Occipital lobe (tissue), 2 donors: ENCODE data around the gene LRMDA. TPM values are rescaled to one million over a fixed set of nuclear protein-coding genes. Genes with fewer than 3 reads are reported as not detected.

Experiments
- DNase-seq: peaks from one replicate; lab custom pipeline; 2025; lab: John Stamatoyannopoulos, UW
- total RNA-seq: library from RNA; depleted of rRNA; stranded (reverse); fragments of >200 nt; gene quantifications from one replicate; pipeline ENCODE4 v1.2.3, GENCODE V29; 2014

The LRMDA gene
- total RNA-seq, 1 donor from 2014 or later: 0.62 TPM

DNA sequence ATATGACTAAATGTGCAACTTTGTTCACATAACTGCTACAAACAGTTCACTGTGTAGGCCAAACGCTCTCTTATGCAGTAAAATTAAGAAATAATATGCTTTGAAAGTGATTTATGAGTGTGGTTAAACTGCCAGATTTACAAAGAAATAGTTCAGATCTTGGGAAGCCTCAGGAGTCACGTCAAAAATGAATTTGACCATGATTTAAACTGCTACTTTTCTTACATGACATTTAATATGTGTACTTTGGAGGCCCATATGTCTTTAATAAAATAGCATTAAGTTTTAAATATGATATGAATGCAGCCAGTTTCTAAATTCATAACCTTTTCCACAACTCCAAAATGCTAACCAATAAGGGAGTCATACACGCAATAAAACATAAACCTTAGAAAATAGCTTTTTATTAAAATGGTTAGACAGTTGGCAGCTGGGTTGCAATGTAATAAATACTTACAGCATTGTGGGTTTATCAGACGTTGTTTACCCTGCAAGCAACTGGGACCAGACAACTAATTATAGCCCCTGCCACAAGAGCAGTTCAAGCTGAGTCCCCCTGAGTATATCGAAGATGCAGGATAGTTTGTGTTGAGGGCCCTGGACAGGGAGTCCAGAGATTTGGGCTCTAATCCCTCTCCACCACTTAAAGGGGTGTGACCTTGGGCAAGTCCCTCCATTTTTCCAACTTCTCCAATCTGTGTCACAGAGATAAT, 640.4 kb downstream of the LRMDA start:
- DNase-seq: no peak

DNA sequence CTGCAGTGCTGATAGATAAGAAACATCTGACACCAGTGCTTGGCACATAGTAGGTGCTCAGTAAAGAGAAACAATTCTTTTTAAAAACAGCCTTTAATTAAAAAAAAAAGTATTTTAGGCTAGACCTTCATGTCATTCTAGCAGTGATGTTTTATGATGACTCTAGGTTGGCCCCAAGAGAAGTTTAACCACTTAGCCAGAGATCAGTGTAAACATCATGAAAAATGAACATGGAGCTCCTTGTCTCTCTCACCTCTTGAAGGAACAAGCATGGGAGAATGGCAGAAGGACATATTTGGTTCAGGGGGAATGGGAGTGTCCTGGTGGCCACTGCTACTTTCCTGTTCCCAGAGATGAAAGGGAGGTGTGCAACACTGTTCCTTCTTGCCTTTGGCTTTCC, 641.0 kb downstream of the LRMDA start:
- no peak for DNase-seq

DNA sequence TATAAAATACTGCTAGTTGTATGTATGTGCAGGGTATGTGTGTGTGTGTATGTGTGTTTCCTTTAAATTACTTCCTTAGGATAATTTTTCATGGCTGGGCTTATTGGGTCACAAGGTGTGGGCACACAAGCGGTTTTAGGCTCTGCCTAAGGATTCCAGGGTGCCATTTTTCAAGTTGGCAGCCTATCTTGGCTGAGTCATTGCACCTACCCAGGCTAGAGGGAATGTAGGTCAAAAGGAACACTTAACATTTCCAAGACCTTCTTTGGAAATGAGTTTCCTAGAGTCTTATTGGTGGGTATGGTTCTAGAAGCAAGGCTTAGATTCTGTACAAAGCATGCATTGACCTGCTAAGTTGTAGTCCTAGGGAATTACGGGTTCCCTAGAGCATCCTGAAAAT, 642.1 kb downstream of the LRMDA start:
- no peak for DNase-seq

DNA sequence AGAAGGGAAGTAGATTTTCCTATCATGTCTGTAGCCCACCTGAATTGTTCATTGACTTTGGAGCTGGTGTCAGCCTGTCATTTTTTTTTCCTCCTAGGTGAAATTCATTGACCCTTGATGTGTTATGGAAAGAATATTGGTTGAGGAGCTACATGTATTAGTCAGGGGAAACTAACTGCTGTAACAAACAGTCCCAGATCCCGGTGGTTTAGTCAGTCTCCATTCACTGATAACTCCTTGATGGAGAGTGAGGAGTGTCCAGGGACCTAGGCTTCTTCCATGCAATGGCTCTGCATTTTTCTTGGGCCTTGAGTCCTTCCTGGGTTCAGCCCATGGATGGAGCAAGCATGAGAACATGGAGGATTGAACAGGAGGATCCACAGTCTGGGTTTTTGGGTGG, 643.2 kb downstream of the LRMDA start:
- no peak for DNase-seq

DNA sequence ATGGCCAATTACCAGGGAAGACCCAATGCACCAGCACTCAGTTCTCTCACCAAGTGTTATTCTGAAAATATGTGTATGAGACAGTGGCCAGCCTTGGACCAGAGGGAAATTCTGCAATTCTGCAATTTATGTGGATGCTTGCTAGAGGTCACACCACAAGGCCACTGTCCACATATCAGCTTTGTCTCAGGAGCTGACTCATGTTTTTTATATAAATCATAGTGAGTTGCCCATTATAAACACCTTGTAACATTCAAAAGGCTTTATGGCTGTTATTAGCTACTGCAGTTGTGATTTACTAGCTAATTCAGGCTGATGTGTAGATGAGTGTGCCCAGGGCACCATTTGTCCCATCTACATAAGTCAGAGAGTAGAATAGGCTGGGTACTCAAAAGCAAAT, 649.0 kb downstream of the LRMDA start:
- no peak for DNase-seq

DNA sequence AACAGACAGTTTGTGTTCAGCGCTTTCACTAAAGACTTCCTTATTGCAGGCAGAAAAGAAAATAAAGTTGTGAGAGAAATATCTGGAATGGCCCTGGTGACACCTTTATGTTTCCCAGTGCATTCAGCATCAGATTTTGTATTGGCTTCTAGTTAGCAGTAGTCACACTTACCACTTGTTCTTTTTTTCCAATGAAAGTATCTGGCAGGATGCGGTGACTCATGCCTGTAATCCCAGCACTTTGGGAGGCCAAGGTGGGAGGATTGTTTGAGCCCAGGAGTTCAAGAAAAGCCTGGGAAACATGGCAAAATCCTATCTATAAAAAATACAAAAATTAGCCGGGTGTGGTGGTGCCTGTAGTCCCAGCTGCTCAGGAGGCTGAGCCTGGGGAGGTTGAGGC, 649.6 kb downstream of the LRMDA start:
- DNase-seq: no peak

DNA sequence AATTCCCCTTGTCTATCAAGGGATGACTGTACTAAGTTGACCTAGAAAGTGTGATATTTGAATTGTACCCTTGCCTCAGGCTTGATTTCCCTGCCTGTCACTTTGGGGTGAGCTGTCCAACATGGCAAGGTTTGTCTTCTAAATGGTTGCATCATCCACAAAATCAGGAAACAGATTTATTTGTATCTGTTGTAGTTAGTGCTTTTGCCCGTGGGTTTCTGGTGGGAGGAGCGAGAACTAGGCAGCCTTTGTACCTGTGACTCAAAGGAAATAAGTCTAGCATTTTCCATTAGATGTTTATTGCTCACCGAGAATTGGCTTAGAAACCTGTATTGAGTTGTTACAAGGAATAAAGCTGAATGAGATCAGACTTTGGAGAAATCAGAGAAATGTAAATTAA, 650.8 kb downstream of the LRMDA start:
- no peak for DNase-seq

DNA sequence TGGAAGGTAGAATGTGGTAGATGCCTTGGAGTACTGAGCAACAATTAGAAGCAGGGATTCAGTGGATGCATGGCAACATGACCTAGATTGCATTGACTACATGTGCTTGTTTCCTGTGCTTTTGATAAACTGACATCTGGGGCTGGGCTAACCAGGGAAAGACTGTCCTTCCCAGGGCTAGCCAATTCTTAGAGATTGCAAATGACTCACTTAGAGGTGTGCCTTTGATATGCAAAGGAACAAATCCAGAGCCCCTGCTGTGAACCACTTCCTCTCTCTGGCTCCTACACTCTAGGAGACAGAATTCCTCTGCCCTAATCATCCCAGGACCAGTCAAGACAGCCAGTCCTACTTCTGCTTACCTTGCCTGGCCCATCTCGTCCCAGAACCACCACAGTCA, 651.5 kb downstream of the LRMDA start:
- no peak for DNase-seq

DNA sequence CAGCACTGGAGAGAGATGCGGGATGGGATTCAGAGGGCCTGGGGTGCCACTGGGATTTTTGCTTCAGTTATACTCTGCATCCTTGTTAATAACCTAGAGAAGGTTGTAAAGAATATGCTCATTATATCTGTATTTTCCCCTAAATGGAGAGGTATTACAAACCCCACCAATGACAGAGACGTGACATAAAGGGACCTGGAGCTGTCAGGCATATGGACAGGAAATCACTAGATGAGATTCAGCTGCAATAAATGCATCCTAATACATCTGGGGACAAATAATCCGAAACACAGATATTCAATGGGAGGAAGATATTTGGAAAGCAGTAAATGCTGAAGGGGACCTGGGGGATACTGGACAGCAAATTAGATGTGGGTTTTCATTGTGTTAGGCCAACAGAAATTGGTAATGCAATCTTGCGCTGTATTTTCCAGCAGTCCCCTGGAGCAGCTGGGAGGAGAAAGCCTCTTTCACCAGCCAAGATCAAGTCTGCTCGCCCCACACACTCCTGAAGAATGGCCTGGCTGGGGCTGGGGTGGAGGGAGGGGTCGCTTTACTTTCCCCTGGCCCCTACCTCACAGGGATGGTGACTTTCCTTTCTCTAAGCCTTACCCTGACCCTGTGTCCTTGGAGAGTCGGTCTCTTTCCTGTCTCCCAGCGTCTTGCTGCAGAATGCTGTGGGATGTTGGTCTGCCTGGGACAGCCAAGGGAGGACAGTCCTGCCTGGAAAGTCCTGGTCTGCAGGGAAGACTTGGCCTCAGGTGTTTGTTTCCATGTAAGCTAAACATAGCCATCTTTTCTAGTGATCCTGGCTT, 653.8 kb downstream of the LRMDA start:
- DNase-seq: no peak

DNA sequence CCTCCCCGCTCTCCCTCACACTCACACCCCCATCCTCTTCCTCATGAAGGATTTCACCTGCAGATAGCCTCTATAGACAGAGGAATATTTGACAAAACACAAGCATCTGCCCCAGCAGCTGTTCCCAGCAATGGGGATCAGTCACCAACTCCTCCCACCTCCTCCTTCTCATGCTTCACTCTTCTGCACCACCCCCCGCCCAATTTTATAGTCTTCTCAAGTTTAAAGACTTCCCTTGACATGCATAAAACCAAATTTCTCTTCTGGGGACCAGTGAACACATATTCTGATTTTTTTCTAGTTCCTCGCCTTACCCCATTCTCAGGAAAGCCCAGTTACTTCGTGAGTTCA, 654.4 kb downstream of the LRMDA start:
- no peak for DNase-seq

DNA sequence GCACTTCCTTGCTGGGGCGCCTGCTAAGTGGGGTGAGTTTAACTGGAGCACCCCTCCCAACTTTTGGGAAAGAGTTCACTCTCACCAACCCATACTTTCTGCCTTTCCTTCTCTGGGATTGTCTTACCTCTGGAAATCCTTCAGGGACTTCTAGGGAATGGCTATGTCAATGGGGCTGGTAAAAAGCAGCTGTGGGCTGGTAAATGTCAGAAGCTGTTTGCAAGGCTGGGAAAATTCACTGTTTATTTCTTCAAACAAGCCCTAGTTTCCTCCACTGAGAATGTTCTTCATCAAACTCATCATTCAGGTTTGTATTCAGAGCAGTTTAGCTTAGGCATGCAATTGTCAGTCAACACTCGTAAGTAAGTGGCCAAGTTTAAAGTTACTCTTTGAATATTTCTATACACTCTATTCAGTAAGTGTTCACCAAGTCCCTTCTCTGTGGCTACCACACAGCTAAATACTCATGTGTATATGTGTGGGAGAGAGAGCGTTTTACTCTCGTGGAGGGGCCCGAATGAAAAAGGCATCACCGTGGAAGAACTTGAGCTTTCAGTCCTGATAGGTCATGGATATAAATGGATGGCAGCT, 654.8 kb downstream of the LRMDA start:
- DNase-seq: no peak

DNA sequence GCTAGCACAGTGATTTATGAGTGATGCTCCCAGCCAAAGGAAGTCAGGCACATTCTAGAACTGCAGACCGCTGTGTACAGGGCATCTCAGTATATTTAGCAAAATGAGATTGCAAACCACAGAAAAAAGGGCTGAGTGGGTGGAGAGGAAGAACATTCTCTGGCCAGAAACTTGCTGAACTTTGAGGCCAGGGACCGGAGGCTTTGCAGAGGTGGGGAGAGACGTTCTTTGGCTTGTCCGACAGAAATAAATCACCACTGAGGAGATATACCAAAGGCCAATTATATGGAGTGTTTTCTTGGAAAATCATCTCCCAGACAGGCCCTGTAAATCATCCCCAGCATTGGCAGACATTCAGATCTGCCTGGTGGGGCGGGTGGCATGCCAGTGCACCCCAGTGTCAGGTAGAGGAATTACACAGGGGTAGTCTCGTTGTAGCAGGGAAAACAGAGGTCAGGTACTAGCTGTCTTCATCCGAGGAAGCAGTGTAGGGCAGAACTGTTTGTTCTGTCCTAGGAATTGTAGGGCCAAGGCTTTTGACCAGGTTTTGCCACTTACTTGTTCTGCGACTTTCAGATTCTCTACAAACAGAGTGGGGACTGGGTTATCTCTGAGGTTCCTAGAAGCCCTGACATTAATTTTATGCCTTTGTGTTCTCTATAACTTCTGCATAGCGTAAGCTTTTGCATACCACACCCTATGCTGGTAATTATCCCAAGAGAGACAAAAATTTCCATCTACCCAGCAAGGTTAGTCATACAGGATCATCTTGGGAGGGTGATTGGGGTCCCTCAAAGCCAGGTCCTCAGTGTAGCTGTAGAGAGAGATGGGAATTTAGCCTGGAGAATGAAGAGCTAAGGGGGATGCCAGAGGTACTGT, 655.6 kb downstream of the LRMDA start:
- DNase-seq: no peak

DNA sequence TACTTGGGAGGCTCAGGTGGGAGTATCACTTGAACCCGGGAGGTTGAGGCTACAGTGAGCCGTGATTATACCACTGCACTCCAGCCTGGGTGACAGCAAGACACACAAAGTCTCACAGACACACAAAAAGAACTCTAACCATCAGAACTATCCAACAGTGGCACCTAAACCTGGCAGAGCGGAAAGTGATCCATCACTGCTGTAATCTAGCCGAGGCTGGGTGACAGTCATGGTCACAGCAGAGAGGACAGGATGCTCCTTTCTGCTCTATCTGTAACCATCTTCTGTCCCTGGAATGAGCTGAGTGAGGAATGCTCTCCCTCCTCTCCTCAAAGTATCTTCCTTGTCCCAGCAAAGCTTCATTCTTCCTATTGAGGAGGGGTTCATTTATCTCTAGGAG, 656.6 kb downstream of the LRMDA start:
- no peak for DNase-seq

DNA sequence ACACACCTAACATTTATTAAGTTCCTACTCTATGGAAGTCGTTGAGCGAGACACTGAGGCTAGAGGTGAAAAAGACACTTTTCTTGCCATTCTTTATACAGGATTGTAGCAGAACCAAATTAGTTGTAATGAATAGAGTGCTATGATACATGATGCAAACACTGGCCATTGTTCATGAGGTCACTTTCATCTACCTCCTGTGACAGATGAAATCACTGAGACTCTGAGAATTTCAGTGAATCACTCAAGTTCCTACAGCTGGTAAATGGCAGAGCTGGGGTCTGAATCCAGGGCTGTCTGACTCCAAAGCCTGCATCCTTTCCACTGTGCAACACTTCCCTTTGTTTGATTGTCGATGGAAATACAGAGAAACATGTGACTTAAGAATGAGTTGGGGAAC, 657.6 kb downstream of the LRMDA start:
- DNase-seq: no peak

DNA sequence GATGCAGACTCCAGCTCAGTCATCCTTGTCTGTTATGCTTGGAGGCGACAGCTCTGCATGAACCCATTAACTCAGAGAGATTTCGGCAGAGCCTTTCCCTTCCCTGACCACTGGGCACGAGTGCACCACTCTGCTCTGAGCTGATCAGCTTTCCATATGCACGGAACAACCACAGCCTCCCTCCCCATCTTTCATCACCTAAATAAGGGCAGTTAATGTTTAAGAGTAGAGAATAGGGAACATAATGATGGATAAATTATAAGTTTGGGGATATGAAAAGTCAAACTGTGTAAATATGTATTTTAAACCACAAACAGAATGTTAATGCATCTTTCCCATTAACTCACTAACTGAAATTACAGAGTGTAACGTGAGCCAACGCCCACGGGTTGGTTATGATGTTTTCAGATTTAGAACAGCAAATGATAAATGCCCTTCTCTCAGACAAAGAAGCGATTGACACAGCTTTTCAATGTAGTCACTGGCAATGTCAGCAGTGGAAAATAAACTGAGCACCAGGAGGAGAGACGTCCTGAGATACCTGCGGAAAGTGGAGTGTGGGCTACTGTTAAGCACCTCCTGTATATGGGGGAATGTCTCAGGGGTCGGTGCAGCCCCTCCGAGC, 658.2 kb downstream of the LRMDA start:
- no peak for DNase-seq

DNA sequence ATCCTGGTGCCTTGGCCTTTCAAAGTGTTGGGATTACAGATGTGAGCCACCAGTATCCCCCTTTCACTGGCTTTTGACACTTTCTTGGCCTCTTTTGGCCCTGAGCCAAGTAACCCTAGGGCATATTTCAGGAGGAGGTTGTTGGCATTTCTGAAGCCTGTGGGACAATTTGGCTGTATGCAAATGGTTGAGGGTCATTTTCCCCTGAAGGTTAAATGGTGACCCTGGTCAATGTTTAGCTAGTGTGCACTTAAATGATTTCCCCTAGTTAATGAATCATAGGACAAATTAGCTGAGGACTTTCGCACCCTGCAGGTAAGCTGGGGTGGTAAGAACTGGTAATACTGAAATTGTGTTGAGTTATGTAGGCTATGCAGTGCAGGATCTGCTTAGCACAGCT, 660.5 kb downstream of the LRMDA start:
- no peak for DNase-seq

DNA sequence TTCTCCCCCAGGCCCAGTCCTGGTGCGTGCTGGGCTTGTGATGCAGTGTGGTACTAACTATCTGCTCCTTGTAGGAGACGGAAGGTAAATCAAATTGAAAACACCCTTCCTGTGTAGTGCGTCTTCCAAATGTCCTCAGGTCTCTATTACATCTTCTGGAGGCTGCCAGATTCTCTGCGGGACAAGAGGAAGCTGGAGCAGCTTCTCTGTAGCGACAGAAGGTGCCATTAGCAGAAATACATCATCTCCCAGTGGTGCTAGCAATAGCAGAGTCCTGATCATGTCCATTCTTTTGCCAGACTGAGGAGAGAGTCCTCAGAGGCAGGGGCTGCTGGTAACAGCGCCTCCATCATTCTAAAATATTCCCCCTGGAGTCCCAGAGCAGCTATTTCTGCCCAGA, 675.2 kb downstream of the LRMDA start:
- no peak for DNase-seq

DNA sequence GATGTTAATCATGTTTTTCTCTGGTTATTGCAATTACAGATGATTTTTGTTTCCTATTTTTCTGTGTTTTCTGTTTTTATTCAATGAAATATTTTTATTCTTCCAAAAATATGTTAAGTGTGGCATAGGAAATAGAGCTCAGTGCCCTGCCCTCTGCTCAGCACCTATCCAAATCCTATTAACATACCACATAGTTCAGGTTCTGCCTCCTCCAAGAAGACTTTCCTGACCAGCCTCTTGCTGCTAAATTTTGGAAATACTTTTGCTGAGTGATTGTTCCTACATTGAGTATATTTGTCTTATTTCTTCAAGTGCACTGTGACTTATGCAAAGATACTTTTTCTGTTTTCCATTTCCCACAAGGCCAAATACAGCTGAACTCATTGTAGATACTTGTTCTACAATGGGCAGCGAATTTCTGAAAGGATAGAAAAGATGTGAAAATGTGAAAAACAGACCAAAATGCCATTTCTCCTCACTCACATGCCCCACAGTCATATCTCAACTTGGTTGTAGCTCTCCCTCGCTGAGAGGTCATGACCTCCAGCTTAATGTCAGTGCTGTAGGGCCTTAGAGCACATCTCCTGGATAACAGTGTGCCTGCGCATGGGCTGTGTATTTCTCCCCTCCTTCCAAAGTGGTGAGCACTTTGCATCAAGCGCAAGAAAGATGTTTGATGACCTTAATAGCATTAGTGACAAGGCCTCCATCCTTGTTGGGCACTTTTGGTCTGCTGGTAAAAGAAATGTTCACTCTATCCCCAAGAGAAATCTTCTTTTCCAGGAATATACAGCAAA, 677.3 kb downstream of the LRMDA start:
- no peak for DNase-seq

DNA sequence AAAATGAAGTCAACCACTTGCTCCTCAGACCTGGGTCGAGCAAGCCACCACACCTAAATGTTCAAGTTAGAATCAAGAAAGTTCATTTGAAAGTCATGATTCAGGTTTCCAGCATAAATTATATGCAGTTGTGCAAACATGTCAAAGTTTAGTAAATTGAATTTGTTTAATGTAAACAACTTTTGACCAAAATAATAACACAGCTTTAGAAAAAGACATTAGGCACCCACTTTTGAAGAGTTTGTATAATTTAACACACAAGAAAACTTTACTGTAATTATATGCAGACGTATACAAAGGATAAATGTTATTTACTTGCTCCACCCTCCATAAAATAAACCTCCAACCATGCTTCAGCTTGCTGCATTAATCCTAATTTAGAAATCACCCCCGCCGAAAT, 680.0 kb downstream of the LRMDA start:
- DNase-seq: no peak

DNA sequence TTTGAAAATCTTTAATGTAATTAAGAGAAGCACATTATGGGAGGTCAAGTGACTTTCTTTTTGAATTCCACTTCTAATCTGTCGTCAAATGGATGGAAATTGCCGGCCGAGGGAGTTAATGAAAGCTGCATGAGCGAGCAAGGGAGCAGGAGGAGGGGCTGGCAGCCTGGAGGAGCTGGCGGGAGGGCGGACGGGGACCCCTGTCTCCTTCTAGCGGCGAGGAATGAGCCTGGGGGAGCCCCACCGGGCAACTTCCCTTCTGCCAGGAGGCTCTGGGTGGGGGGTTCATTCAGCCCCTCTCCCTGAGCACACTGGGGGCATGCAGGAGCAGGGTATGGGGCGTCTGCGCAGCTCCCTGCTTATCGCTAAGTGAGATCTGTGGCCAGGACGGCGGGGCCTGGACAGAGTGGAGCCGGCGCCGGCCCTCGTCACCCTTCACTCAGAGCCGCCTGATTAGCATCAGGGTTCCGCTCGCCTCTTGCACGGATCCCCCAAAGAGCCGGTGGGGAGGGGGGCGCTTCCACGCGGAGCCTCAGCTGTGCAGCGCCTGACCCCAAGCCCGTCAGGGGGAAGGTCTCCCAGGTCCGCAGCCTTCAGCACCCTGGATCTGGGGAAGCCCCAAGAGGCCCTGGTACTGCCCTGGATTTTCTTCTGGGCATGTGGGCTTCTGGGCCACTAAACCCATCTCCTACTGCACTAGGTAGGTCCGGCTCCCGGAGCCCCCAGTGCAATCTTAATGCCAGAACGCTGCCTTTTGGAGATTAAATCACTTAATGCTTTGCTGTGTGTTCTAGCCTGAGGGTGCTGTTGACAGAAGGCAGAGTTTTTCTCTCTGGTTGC, 680.8 kb downstream of the LRMDA start:
- DNase-seq: no peak
